ENCODE measurements around the gene RREB1. TPM values are rescaled to one million over a fixed set of nuclear protein-coding genes. Genes with fewer than 3 reads are reported as not detected.

Gene RREB1
- total RNA-seq, 1 experiment from 2014 or later: 35.8 TPM

DNA sequence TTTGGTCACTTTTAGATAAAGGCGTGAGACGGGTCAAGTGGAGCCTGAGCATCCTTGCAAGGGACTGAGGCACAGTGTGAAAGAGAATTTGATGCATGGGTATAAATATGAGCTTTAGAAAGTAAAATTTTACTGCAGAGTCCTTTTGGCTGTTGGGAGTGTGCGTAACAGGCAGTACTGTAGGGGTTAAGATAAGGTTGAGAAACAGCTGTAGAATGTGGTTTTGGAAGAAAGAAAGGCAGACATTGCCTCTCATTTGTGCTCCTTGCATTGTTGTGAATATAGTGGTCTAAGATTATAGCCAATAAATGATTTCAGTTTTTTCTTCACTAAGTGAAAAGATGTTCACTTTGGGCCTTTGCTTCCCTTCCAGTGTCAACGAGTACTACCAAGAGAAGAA, 73.0 kb downstream of the RREB1 start:
- Histone ChIP-seq H2BK20ac (ENCODE audit: low read depth, low read length, poor library complexity, severe bottlenecking) (no peak overlapping the region), H2AFZ (ENCODE audit: low read length) (no peak overlapping the region), H3T11ph (ENCODE audit: low read length) (no peak overlapping the region), H2BK5ac (ENCODE audit: insufficient read length, low read length) (no peak overlapping the region), H3K14ac (ENCODE audit: insufficient read depth, low read length) (no peak overlapping the region), H3K27ac (ENCODE audit: insufficient read length, low read depth, low read length) (no peak overlapping the region), H4K8ac (replicated peaks; ENCODE audit: insufficient read length, low read depth, low read length) (no peak overlapping the region), H4K20me1 (ENCODE audit: control insufficient read depth, insufficient read depth, insufficient read length) (no peaks in the 10 kb centered on the region), H3K4me1 (ENCODE audit: insufficient read depth, low read length) (no peaks in the 10 kb centered on the region; the same call in 1 of the 2 replicates), H3K23ac (ENCODE audit: insufficient read length, low read depth, low read length) (no peak overlapping the region), H2BK120ac (ENCODE audit: low read depth, low read length, poor library complexity, severe bottlenecking) (no peak overlapping the region), H3K27me3 (ENCODE audit: insufficient read depth, low read length) (no peaks in the 10 kb centered on the region), H3K4me2 (ENCODE audit: insufficient read depth, insufficient read length, low read length) (no peak overlapping the region), H2BK12ac (ENCODE audit: insufficient read length, low read depth, low read length) (no peak overlapping the region), H3K4ac (ENCODE audit: low read depth, low read length) (no peak overlapping the region), H4K5ac (ENCODE audit: insufficient read length, low read depth, low read length) (no peak overlapping the region), H3K79me2 (ENCODE audit: insufficient read depth, low read length) (no peaks in the 10 kb centered on the region), H3K23me2 (ENCODE audit: insufficient read length, low read depth, low read length, poor library complexity, severe bottlenecking) (no peaks in the 10 kb centered on the region), H3K18ac (ENCODE audit: insufficient read length, low read depth, low read length) (no peak overlapping the region), H2AK5ac (ENCODE audit: insufficient read length, low read length) (no peak overlapping the region), H2BK15ac (ENCODE audit: low read depth, low read length) (no peak overlapping the region), H3K79me1 (ENCODE audit: insufficient read depth, low read depth, low read length, poor library complexity, severe bottlenecking) (no peaks in the 10 kb centered on the region), H3K9ac (ENCODE audit: extremely low read depth, insufficient read length, low read length) (no peak overlapping the region), H4K91ac (ENCODE audit: insufficient read length, low read depth, low read length) (no peak overlapping the region), H3K9me3 (ENCODE audit: control insufficient read depth, low read depth, low read length) (no peaks in the 10 kb centered on the region), H3K56ac (ENCODE audit: insufficient read length, low read depth, low read length) (no peak overlapping the region)
- TF ChIP-seq, protein P1, sequence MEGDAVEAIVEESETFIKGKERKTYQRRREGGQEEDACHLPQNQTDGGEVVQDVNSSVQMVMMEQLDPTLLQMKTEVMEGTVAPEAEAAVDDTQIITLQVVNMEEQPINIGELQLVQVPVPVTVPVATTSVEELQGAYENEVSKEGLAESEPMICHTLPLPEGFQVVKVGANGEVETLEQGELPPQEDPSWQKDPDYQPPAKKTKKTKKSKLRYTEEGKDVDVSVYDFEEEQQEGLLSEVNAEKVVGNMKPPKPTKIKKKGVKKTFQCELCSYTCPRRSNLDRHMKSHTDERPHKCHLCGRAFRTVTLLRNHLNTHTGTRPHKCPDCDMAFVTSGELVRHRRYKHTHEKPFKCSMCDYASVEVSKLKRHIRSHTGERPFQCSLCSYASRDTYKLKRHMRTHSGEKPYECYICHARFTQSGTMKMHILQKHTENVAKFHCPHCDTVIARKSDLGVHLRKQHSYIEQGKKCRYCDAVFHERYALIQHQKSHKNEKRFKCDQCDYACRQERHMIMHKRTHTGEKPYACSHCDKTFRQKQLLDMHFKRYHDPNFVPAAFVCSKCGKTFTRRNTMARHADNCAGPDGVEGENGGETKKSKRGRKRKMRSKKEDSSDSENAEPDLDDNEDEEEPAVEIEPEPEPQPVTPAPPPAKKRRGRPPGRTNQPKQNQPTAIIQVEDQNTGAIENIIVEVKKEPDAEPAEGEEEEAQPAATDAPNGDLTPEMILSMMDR (conservative IDR thresholded peaks at IDR 0.05): no peak
- peaks cover 11 to 42% (median 33%) of the 10 kb centered on the region in 3 experiments for H3K36me3 Mint-ChIP-seq (ENCODE audit: insufficient read depth in 1 of 3, low read depth in 3 of 3)
- no peaks in the 10 kb centered on the region for H3K27me3 Mint-ChIP-seq (ENCODE audit: low read depth)
- H3K9me3 Mint-ChIP-seq: no peaks in the 10 kb centered on the region
- H3K4me3 Mint-ChIP-seq: no peak overlapping the region
- H3K27ac Mint-ChIP-seq: no peak overlapping the region; a peak in 1 of 7 replicates
- peaks cover 10% of the 10 kb centered on the region in 2 experiments for H3K4me1 Mint-ChIP-seq
- WGBS (ENCODE audit: extremely low coverage, insufficient read length, low lambda C conversion rate): no CpG with 5 or more reads among the region's 4 CpGs
- DNase-seq: no peak

Data from H9 (cell line).